HG03139 (cell line): ENCODE data around the gene SLC7A8.
A peak's percentile ranks its signal among the peaks of the same experiment; 100 is the strongest.

ENCODE experiments used
- ATAC-seq: cut with Tn5 transposase; IDR thresholded peaks from one replicate; pipeline ENCODE4 v1.9.1; 2021; ENCODE audit not compliant: unreplicated experiment

SLC7A8 gene

DNA sequence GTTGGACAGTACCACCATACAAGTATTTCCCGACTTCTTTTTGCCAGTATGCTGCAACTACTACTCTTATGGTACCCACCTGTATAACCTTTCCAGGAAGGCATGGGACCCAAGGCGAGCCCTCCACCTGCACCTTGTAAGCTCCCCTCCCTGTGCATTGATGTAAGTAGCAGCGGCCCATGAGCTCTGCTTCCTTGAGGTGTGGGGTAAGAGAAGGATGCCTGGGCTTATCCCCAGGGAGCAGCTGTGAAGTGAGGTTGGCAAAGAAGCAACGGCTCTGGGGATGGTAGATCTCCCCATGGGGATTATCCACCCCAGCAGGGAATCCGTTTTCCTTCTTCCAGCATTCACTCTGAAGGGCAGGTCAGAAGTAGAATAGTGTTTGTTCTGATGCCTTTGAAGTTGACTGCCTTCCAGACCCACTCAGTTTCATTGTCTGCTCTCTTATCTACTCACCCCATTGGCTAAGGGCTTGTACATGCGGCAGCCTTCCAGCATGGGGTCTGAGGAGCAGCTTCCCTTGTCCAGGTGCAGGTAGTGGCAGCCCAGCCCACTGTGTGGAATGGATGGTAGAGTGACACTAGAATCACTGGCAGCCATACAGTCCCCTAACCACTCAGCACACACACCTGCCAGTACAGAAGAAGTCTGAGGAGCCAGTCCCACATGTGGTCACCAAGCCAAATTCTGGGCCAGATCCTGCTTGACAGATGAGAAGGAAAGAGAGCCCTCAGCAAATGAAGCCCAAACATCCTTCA is 82.1 kb downstream of the SLC7A8 start:
- ATAC-seq: no peak

GRCh38 chr14:23099212-23099861 is 84.1 kb downstream of the SLC7A8 start:
- no peak for ATAC-seq

- ATAC-seq: no peak
Observed at GRCh38 chr14:23097786-23098185, 85.7 kb downstream of the SLC7A8 start.

- peak; percentile 86 for ATAC-seq
Observed at GRCh38 chr14:23095196-23096108, 88.0 kb downstream of the SLC7A8 start, which contains the start of gene C14orf119. C14orf119 (plus strand) TSS chr14:23095505; CDS start chr14:23097659, 2,154 bp downstream.

DNA sequence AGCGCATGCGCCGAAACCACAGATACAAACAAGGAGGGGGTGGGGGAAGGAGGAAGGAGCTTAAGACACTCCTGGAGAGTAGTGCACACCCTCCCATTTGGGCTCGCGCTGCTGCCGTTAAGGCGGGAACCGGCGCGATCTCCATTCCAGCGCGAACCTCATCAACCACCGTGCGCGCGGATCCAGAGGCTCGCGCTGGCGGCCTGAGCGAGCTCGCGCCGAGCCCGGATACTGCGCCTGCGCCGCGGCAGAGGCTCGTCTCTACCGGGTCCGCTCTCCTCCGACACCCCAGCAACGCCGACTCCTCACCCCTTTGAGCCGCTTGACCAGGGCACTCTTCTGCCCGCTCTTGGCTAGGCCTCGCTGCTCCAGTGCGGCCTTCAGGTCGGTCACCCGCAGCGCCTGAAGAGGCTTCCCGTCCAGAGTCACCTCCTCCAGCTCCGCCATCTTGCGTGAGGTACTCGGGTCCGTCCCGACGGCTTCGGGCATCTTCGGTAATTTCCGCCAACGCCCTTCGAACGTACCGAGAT is 88.7 kb downstream of the SLC7A8 start, which contains the start of gene ACIN1:
TSS of gene ACIN1 (minus strand) at position 471 of the 530 bp plus-strand sequence. CDS start at position 447, 24 bp downstream.
- ATAC-seq: peak; percentile 27

- no peak for ATAC-seq
Observed at GRCh38 chr14:23093991-23094665, 89.3 kb downstream of the SLC7A8 start.

GRCh38 chr14:23093526-23093925 is 89.9 kb downstream of the SLC7A8 start:
- ATAC-seq: no peak

DNA sequence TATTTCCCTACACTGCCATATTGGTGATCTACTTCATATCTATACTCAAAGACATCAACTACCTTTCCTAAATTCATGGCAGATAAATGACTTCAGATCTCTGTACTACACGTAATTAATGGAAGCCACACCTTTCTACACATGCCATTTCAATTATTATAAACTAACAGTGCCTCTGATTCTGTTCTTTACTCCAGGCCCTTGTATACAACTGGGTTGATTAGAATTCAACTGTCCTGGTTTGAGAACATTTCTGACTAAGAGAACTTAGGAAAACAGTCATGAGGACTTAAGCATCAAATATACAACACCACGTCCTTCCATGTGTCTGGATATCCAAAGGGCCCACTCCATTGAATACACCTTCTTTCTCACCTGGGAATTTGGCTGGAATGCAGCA is 90.4 kb downstream of the SLC7A8 start:
- ATAC-seq: no peak

DNA sequence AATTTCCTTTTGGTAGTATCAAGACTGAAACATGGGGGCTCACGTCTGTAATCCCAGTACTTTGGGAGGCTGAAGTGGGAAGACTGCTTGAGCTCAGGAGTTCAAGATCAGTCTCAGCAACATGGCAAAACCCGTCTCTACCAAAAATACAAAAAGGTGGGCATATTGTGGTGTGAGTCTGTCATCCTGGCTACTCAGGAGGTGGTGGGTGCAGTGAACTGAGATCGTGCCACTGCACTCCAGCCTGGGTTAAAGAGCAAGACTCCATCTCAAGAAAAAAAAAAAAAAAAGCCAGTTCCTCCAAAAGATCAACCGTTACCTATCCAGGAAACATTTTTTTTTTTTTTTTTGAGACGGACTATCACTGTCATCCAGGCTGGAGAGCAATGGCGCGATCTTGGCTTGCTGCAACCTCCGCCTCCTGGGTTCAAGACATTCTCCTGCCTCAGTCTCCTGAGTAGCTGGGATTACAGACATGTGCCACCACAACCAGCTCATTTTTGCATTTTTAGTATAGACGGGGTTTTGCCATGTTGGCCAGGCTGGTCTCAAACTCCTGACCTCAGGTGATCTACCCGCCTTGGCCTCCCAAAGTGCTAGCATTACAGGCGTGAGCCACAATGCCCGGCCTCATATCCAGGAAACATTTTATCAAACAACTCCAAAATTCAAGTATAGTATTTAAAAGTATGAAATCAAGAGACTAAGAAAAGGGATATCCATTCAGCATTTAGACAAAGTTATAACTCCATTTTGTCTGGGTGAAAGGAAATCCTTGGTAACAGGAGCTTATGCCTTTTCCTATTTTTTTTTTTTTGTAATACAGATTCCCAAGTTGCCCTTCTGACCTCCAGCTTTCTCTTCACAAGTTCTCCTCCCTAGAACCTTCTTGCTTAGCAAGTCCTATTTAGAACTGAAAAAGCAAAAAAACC is 91.9 kb downstream of the SLC7A8 start:
- no peak for ATAC-seq

DNA sequence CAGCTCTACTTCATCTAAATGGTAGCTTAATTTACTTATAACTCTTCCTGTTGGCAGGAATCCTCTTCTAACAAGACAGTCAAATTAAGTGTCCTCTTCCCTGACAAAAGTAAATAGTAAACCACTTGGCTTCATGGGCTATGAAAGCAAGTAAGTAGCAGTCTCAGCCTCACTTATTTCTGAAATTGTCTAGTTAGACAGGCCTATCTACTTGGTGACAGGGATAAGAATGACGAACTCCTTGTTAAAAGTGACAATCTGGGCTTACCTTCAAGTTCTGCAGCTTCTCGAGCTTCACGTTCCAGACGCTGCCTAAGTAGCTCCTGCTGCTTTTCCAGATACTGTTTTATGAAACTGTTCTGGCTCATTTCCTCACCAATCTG is 93.2 kb downstream of the SLC7A8 start:
- ATAC-seq: no peak

DNA sequence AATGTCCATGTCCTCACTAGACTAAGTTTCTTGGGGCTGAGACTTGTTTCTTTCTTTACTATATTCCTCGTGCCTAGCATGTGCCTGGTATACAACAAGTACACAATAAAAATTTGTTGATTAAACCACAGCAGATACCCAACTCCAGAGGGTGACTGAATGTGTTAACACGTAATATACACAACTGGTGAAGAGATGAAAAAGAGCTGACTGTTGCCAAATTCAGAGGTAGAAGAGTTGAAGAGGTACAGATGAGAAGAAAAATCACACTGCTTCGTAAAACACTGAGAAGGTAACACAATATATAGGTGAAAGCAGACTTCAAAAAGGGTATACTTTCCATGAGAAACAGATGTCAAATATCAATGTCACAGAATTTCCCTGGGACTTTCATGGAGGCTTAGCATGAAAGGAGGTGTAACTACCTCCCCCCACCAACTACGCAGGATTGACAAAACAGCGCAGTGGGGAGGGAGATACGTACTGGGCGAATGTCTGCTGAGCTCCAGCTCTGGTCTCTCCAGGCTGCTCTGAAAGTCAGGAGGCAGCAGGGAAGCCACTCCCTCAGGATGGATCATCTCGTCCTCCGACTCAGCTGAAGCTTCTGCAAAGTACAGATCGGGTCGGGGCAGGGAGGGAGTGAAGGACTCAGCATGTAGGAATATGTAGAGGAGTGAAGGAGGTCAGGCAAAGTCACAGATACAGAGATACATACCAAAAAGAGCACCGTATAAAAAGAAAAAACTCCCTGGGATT is 93.8 kb downstream of the SLC7A8 start:
- ATAC-seq: no peak

DNA sequence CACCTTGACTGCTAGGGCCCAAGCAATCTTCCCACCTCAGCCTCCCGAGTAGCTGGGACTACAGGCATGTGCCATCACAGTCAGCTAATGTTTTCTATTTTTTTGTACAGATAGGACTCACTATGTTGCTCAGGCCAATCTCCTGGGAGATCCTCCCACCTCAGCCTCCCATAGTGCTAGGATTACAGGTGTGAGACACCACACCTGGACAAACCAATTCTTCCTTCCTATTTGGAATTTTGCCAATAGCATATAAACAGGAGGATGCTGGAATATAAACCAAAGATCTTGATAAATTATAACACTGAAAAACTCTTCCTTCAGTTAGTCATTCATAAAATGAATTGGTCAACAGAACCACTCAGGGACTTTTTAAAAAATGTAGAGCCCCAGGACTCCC is 96.9 kb downstream of the SLC7A8 start:
- no peak for ATAC-seq

DNA sequence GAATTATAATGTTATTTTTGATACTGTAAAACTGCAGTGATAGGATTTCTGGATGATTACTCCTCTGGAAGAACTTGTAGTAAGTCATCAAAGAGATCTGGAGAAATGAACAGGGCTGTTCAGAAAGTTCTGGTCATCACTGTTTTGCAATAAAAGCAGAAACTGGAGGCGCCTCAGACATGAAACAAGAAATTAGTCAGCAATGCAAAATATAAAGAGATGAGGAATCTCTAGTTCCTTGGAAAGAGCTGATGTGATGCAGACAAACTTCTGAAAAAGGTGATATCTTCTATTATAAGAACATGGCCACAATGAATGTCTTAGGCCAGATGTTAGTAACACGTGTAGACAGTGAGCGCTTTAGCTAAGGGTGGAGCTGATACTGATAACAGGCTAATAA is 98.0 kb downstream of the SLC7A8 start:
- ATAC-seq: no peak

- ATAC-seq: no peak
Observed at GRCh38 chr14:23080474-23080873, 103.0 kb downstream of the SLC7A8 start.

DNA sequence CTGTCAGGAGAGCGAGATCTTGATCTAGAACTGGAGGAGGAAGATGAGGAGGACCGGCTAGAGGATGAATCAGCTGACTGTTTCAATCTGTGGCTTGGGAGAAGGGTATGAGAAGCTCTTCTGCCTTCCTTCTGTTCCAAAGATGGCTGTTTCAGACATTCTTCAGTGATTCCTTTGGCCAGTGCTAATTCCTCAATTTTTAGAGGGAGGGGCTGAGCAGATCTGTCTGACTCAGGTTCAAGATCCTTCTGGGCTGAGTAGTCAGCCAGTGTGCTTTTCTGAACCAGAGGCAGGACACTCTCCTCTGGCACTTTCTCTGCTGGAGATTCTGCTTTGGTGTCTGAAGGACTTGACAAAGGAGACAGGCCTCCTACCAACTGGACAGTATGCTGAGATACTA is 103.7 kb downstream of the SLC7A8 start:
- ATAC-seq: no peak

- ATAC-seq: no peak
Observed at GRCh38 chr14:23078692-23079116, 104.8 kb downstream of the SLC7A8 start.

DNA sequence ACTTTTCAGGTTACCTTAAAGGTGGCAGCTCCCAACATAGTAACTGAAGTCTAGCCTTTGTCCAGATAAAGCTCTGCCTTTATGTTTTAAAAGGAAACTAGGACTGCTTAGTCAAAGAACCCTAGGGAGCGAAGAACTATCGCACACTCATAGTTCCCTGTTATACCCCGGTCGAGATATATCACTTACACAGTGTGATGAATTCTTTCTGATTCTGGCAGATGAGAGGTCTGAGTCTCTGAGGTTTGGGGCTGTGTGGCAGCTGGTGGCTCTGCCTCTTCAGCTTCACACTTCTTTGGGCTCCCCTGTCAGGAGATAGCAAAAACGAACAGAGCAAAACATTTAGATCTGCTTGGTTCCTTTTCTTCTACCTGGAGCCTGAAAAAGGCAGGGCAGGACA is 105.5 kb downstream of the SLC7A8 start:
- no peak for ATAC-seq

DNA sequence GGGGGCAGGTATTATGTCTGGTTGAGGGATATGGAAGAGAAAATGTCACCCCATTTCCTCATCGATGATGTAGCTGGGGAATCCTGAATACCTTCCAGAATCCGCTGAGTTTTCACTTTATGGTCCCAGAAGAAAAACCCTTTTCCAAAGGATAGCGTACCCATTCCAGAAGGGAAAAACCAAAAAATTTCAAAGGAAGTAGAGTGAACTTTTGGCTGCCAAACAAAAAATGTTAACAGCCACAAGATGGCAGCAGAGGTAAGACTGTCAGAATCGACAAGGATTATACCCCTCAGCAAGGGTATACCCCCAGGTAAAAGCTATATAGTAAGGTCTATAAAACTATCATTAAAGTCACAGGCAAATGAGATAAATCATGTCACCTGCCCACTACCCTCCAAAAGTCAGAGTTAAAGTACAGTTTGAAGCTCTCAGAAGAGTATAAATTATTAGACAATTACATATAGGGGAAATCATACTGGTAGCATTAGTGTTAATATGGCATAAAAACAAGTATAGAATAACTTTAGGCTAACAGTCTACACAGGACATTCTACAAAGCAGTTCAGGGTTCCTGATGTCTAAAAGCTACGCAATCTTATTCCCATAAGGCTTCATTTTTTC is 106.6 kb downstream of the SLC7A8 start:
- no peak for ATAC-seq
